ENCODE results near the gene KIAA1755. TPM values are rescaled to one million over a fixed set of nuclear protein-coding genes. Genes with fewer than 3 reads are reported as not detected.

KIAA1755 gene
- total RNA-seq, 1 experiment from 2014 or later: 0.17 TPM

DNA sequence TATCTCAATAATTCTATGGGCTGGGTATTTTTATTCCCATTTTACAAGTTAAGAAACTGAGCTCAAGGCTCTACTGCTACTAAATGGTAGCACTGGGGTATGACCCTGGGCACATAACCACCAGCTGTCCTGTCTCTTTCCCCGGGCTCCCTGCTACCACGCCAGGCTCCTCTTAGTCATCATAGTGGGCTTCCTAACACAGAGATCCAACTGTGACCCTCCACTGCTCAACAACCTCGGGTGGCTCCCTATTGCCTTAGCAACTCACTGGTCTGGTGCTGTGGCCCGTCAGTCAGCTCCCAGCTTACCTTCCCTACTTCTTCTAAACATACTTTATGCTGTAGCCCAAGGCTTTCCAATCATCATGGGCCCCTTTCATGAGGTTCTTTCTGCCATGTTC, 4.5 kb downstream of the KIAA1755 start:
- H3K4me1 ChIP-seq (ENCODE audit: insufficient read depth, low read length): peaks cover 7% of the 10 kb centered on the region
- WGBS (ENCODE audit: extremely low coverage, insufficient read length, low lambda C conversion rate): no CpG with 5 or more reads among the region's 4 CpGs

More for the DNA sequence above, 4.5 kb downstream of the KIAA1755 start:
- H3K4me2 ChIP-seq (ENCODE audit: insufficient read depth, insufficient read length, low read length): no peak overlapping the region
- no peaks in the 10 kb centered on the region for H3K9me3 ChIP-seq (ENCODE audit: control insufficient read depth, low read depth, low read length)
- no peak overlapping the region for H3K23ac ChIP-seq (ENCODE audit: insufficient read length, low read depth, low read length)
- no peak overlapping the region for H3K18ac ChIP-seq (ENCODE audit: insufficient read length, low read depth, low read length)
- TF ChIP-seq, protein P1, sequence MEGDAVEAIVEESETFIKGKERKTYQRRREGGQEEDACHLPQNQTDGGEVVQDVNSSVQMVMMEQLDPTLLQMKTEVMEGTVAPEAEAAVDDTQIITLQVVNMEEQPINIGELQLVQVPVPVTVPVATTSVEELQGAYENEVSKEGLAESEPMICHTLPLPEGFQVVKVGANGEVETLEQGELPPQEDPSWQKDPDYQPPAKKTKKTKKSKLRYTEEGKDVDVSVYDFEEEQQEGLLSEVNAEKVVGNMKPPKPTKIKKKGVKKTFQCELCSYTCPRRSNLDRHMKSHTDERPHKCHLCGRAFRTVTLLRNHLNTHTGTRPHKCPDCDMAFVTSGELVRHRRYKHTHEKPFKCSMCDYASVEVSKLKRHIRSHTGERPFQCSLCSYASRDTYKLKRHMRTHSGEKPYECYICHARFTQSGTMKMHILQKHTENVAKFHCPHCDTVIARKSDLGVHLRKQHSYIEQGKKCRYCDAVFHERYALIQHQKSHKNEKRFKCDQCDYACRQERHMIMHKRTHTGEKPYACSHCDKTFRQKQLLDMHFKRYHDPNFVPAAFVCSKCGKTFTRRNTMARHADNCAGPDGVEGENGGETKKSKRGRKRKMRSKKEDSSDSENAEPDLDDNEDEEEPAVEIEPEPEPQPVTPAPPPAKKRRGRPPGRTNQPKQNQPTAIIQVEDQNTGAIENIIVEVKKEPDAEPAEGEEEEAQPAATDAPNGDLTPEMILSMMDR (conservative IDR thresholded peaks at IDR 0.05): no peak
- peaks cover 4% of the 10 kb centered on the region for H3K23me2 ChIP-seq (ENCODE audit: insufficient read length, low read depth, low read length, poor library complexity, severe bottlenecking)
- H4K91ac ChIP-seq (ENCODE audit: insufficient read length, low read depth, low read length): no peak overlapping the region
- no peak overlapping the region for H2AFZ ChIP-seq (ENCODE audit: low read length)
- no peak overlapping the region for H2BK20ac ChIP-seq (ENCODE audit: low read depth, low read length, poor library complexity, severe bottlenecking)
- H2BK15ac ChIP-seq (ENCODE audit: low read depth, low read length): no peak overlapping the region
- H3K79me2 ChIP-seq (ENCODE audit: insufficient read depth, low read length): no peaks in the 10 kb centered on the region
- no peak overlapping the region for H2BK5ac ChIP-seq (ENCODE audit: insufficient read length, low read length)
- no peak overlapping the region for H2BK120ac ChIP-seq (ENCODE audit: low read depth, low read length, poor library complexity, severe bottlenecking)
- H3K14ac ChIP-seq (ENCODE audit: insufficient read depth, low read length): no peak overlapping the region
- Mint-ChIP-seq H3K4me1 (peaks cover 15 to 28% of the 10 kb centered on the region in 2 experiments), H3K36me3 (ENCODE audit: insufficient read depth in 1 of 3, low read depth in 3 of 3) (no peaks in the 10 kb centered on the region), H3K27ac (no peak overlapping the region; a peak in 1 of 7 replicates), H3K4me3 (no peak overlapping the region), H3K27me3 (ENCODE audit: low read depth) (peaks cover 26% of the 10 kb centered on the region), H3K9me3 (no peaks in the 10 kb centered on the region; a peak in 1 of 5 replicates)
- no peaks in the 10 kb centered on the region; the same call in 1 of the 2 replicates for H3K27me3 ChIP-seq (ENCODE audit: insufficient read depth, low read length)
- H3K9ac ChIP-seq (ENCODE audit: extremely low read depth, insufficient read length, low read length): no peak overlapping the region
- no peak overlapping the region for H3T11ph ChIP-seq (ENCODE audit: low read length)
- H3K4ac ChIP-seq (ENCODE audit: low read depth, low read length): no peak overlapping the region
- no peak overlapping the region for H3K27ac ChIP-seq (ENCODE audit: insufficient read length, low read depth, low read length)
- H2AK5ac ChIP-seq (ENCODE audit: insufficient read length, low read length): no peak overlapping the region
- H4K20me1 ChIP-seq (ENCODE audit: control insufficient read depth, insufficient read depth, insufficient read length): no peaks in the 10 kb centered on the region
- H4K5ac ChIP-seq (ENCODE audit: insufficient read length, low read depth, low read length): no peak overlapping the region
- H2BK12ac ChIP-seq (ENCODE audit: insufficient read length, low read depth, low read length): no peak overlapping the region
- DNase-seq: no peak
- H3K56ac ChIP-seq (ENCODE audit: insufficient read length, low read depth, low read length): no peak overlapping the region
- H4K8ac ChIP-seq (replicated peaks; ENCODE audit: insufficient read length, low read depth, low read length): no peak overlapping the region
- no peaks in the 10 kb centered on the region for H3K79me1 ChIP-seq (ENCODE audit: insufficient read depth, low read depth, low read length, poor library complexity, severe bottlenecking)

Measured in H9 (cell line).